ENCODE results near the gene OR10H3. TPM values are rescaled to one million over a fixed set of nuclear protein-coding genes. Genes with fewer than 3 reads are reported as not detected.

The OR10H3 gene
- total RNA-seq, 1 experiment from 2014 or later = not detected

DNA sequence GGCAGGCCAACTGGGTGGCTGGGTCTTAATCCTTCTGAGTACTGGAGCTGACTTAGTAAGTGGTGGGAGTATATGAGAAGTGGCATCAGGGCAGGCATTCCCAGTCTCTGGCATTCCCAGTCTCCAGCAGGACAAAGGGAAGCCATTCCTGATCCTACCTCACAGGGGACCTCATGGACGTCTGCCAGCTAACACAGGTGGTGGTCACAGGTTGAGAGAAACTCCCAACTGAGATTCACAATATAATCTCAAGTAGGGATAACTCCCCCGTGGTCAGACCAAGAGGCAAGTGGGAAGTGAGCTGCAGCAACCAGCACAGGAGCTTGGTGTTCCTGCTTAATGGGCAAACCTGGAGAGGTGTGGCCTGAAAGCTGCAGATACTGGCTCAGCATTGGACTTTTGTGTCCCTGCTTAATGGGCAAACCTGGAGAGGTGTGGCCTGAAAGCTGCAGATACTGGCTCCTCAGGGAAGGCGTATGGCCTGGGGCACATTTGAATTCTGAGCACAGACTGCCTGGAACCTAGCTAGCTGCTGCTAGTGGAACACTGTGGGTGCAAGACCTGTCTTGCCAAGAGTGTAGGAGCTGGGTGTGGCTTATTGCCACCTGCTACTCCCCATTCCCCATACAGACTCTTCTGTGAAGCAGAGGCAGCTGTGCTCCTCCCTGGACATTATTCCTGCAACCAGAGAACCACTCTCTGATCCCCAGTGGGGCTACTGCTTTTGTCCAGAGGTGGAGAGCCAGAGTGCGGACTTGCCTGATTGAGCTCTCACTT is 35.8 kb upstream of the OR10H3 start (continued):
- TF ChIP-seq YY1 (IDR thresholded peaks at IDR 0.05; ENCODE audit: extremely low read depth, insufficient replicate concordance, low read depth, low read length) (no peak), EGR1 (IDR thresholded peaks at IDR 0.05; ENCODE audit: low read depth) (no peak), CBX3 (IDR thresholded peaks at IDR 0.05; ENCODE audit: low read depth) (no peak), MAX (IDR thresholded peaks at IDR 0.05) (no peak), EZH2 (IDR thresholded peaks at IDR 0.05) (no peak), SP1 (IDR thresholded peaks at IDR 0.05; ENCODE audit: low read depth) (no peak), ZNF274 (IDR thresholded peaks at IDR 0.05; ENCODE audit: low read depth, low read length) (no peak), REST (IDR thresholded peaks at IDR 0.05; ENCODE audit: low read depth) (no peak)

GRCh38 chr19:15702534-15702930 is 35.3 kb upstream of the OR10H3 start:
- peaks cover 10% of the 10 kb centered on the region; the same call in 1 of the 2 replicates for H3K27me3 ChIP-seq (ENCODE audit: insufficient read depth, low read length)
- DNase-seq (ENCODE audit: low read depth, low spot score) = peak; percentile 16
- H3K9me3 ChIP-seq (ENCODE audit: control insufficient read depth in 1 of 2, insufficient read depth in 1 of 2, low read depth in 1 of 2, low read length in 2 of 2) = no peaks in the 10 kb centered on the region
- ATAC-seq = peak; percentile 76
- POLR2A ChIA-PET = no interaction called here
- H3K9ac ChIP-seq (ENCODE audit: low read length) = no peak overlapping the region
- CTCF ChIA-PET = no interaction called here
- intact Hi-C loops (cut with micrococcal nuclease) = no loop called here
- no peak overlapping the region for H3K27ac ChIP-seq (ENCODE audit: low read depth, low read length)
- no peak overlapping the region for H3K4me3 ChIP-seq (replicated peaks in 1 of 2; ENCODE audit: low read depth in 1 of 2, low read length in 2 of 2)
- peaks cover 7 to 9% of the 10 kb centered on the region in 2 experiments; a peak in 2 of 4 replicates for H3K4me1 ChIP-seq (ENCODE audit: control insufficient read depth in 1 of 2, insufficient read depth in 2 of 2, low read length in 2 of 2)
- RAD21 ChIA-PET (ENCODE audit: low non-redundant PET in 1 of 2, low total read pairs in 2 of 2, uncharacterized antibody in 2 of 2, unreplicated experiment in 2 of 2) = interaction anchor here in 1 of 2 experiments (0.6 kb wide), 1 partner anchor 480 kb away, joined by 6 read pairs; no protein-coding TSS in a partner anchor
- H3K36me3 ChIP-seq (ENCODE audit: control insufficient read depth in 1 of 2, insufficient read depth in 2 of 2, low read length in 2 of 2) = no peaks in the 10 kb centered on the region
- 0 out of 2 replicates have a peak overlapping the region, but pooled peaks have one; percentile 27 for H3K4me2 ChIP-seq (ENCODE audit: low read length)
- H2AFZ ChIP-seq (ENCODE audit: low read depth, low read length, poor library complexity, severe bottlenecking) = no peak overlapping the region
- BruUV-seq (replicated peaks) = no TSS peak
- H4K20me1 ChIP-seq (ENCODE audit: insufficient read depth) = no peaks in the 10 kb centered on the region
- no peaks in the 10 kb centered on the region for H3K79me2 ChIP-seq (ENCODE audit: insufficient read depth, low read length)
- H3K9me2 ChIP-seq (ENCODE audit: insufficient read depth) = no peaks in the 10 kb centered on the region
- no peak for TF ChIP-seq POLR2AphosphoS5 (IDR thresholded peaks at IDR 0.05; ENCODE audit: low read depth, low read length)
- no peak for TF ChIP-seq ZNF274 (IDR thresholded peaks at IDR 0.05; ENCODE audit: low read depth, low read length)
- TF ChIP-seq FOSL1 (IDR thresholded peaks at IDR 0.05; ENCODE audit: low read depth) = no peak
- TF ChIP-seq CEBPB (IDR thresholded peaks at IDR 0.05; ENCODE audit: low read depth) = no peak
- no peak for TF ChIP-seq CTCF (IDR thresholded peaks at IDR 0.05 in 2 of 3, conservative IDR thresholded peaks at IDR 0.05 in 1 of 3; ENCODE audit: borderline replicate concordance in 1 of 3, insufficient read depth in 1 of 3, low read depth in 2 of 3, low read length in 2 of 3)
- TF ChIP-seq SP1 (IDR thresholded peaks at IDR 0.05; ENCODE audit: low read depth) = no peak
- no peak for TF ChIP-seq EZH2phosphoT487 (IDR thresholded peaks at IDR 0.05; ENCODE audit: borderline replicate concordance)
- no peak for TF ChIP-seq YY1 (IDR thresholded peaks at IDR 0.05; ENCODE audit: extremely low read depth, insufficient replicate concordance, low read depth, low read length)
- no peak for TF ChIP-seq SIN3A (IDR thresholded peaks at IDR 0.05; ENCODE audit: low read depth)
- no peak for TF ChIP-seq ZFX (IDR thresholded peaks at IDR 0.05)
